DLD1 (cell line): ENCODE data around the gene C12orf76.
"Not testable (repeated sequence)": the region's sequence is repeated elsewhere in the genome, so short reads cannot be mapped to it uniquely, and the experiment has no call there.

ENCODE experiments used
- in situ Hi-C: cut with HindIII; loops from 2 replicates; pipeline ENCODE4 v1.10.0; 2017; ENCODE audit warnings: low sequenced_read_pairs

Gene C12orf76

GRCh38 chr12:110048242-110049027 lies at the start of gene C12orf76:
C12orf76 (minus strand) TSS chr12:110048522; CDS start chr12:110048495, 27 bp downstream.
- in situ Hi-C loops: no loop called here

- in situ Hi-C loops: no loop called here
Measured at GRCh38 chr12:110093631-110094311, 45.4 kb upstream of the C12orf76 start.

GRCh38 chr12:110091136-110091711 lies 42.9 kb upstream of the C12orf76 start:
- in situ Hi-C loops: no loop called here

- in situ Hi-C loops: no loop called here
Measured at GRCh38 chr12:110090266-110091135, 42.2 kb upstream of the C12orf76 start.

GRCh38 chr12:110088936-110089335 lies 40.6 kb upstream of the C12orf76 start:
- in situ Hi-C loops: no loop called here

- in situ Hi-C loops: not testable (repeated sequence)
Measured at GRCh38 chr12:110088216-110088615, 39.9 kb upstream of the C12orf76 start.

GRCh38 chr12:110084314-110085015 lies 36.1 kb upstream of the C12orf76 start:
- in situ Hi-C loops: no loop called here

- in situ Hi-C loops: no loop called here
Measured at GRCh38 chr12:110080410-110080809, 32.1 kb upstream of the C12orf76 start.

GRCh38 chr12:110079477-110080400 lies 31.4 kb upstream of the C12orf76 start:
- in situ Hi-C loops: no loop called here

GRCh38 chr12:110077800-110078199 lies 29.5 kb upstream of the C12orf76 start:
- in situ Hi-C loops: no loop called here

- in situ Hi-C loops: no loop called here
Measured at GRCh38 chr12:110075880-110076279, 27.6 kb upstream of the C12orf76 start.

GRCh38 chr12:110074089-110074488 lies 25.8 kb upstream of the C12orf76 start:
- in situ Hi-C loops: no loop called here

GRCh38 chr12:110073049-110073831 lies 24.9 kb upstream of the C12orf76 start:
- in situ Hi-C loops: no loop called here

- in situ Hi-C loops: not testable (repeated sequence)
Measured at GRCh38 chr12:110072636-110073035, 24.3 kb upstream of the C12orf76 start.

GRCh38 chr12:110071967-110072366 lies 23.6 kb upstream of the C12orf76 start:
- in situ Hi-C loops: no loop called here

GRCh38 chr12:110071504-110071903 lies 23.2 kb upstream of the C12orf76 start:
- in situ Hi-C loops: no loop called here

- in situ Hi-C loops: no loop called here
Measured at GRCh38 chr12:110068654-110069053, 20.3 kb upstream of the C12orf76 start.

GRCh38 chr12:110068115-110068514 lies 19.8 kb upstream of the C12orf76 start:
- in situ Hi-C loops: not testable (repeated sequence)
